ENCODE measurements around the gene LCP1. TPM values are rescaled to one million over a fixed set of nuclear protein-coding genes. Genes with fewer than 3 reads are reported as not detected.

The LCP1 gene
- total and polyA plus RNA-seq, 5 experiments from 2014 or later, result 391 to 1,034 (median 834) TPM

DNA sequence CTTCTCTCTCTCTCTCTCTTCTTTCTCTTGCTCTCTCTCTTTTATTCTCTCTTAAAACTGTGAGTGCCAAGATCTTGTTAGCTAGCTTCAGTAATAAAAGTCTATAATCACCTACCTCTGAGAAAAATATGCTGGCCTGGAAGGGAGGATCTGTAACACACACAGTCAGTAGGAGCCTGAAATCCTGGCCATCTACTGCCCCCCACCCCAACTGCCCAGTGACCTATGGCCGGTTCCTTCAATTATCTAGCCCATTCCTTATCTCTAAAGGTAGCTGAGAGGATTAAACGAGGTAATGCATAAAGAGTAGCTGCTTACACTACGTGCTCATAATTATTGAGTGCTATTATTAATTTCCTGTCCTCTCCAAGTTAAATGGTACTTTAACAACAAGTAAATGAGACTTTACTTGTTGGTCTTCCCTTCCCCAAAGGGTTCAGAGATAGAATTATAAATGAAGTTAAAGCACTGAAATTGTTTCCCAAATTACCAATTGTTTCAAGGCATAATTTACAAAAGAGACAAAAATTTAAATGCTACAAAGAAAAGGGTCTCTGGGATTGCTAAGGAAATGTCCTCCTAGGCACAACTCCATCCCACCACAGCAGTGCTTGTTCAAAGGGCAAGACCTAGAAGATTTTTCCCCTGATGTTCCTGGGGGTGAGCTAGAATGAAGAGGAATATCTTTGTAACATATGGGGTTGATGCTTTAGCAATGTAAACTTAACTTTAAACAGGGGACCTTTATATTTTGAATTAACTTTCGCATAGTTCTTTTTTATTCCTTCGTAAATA lies 1.8 kb downstream of the LCP1 start:
- Mint-ChIP-seq H3K27ac (peak overlapping the region; percentile 83 to 97 (median 94)), H3K27me3 (no peaks in the 10 kb centered on the region), H3K4me3 (peak overlapping the region; percentile 75 to 97 (median 95)), H3K36me3 (peaks cover 0 to 23% (median 5%) of the 10 kb centered on the region in 3 donors), H3K4me1 (peaks cover 45 to 80% (median 71%) of the 10 kb centered on the region in 4 donors), H3K9me3 (no peaks in the 10 kb centered on the region)
- DNase-seq (no peak), ATAC-seq (no peak)
- POLR2A ChIA-PET, result interaction anchor here (0.5 to 10.0 kb wide), 5 partner anchors 12 to 152 kb away, joined by 4 to 142 read pairs (median 5); no protein-coding TSS in a partner anchor

DNA sequence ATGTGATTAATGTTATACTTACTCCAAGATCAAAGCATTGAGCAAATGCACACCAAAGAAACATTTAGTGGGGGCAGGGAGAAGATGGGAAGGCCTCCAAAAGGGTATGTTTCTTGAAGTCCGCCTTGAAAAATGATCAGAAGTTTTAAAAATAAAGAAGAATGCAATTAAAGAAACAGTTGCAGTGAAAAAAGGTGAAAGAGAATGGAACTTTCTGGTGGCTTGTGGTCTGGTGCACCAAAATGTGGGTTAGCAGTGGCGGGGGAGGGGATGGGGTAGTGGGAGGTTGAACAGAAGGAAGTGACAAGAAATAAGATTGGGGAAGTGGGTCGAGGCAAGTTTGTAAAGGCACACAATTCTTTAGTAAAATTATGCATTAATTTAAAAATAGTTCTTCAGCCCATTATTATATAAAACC lies 2.5 kb downstream of the LCP1 start:
- DNase-seq, result peak; percentile 44 to 88 (median 72)
- H3K9me3 Mint-ChIP-seq, result no peaks in the 10 kb centered on the region
- H3K36me3 Mint-ChIP-seq, result peaks cover 0 to 26% (median 5%) of the 10 kb centered on the region in 3 donors
- H3K27me3 Mint-ChIP-seq, result no peaks in the 10 kb centered on the region
- peaks cover 42 to 80% (median 71%) of the 10 kb centered on the region in 4 donors for H3K4me1 Mint-ChIP-seq
- peak overlapping the region; percentile 75 to 97 (median 95) for H3K4me3 Mint-ChIP-seq
- peak; percentile 21 to 22 for ATAC-seq
- POLR2A ChIA-PET, result interaction anchor here (0.5 to 10.0 kb wide), 7 partner anchors 11 to 153 kb away, joined by 3 to 142 read pairs (median 5); partner anchors contain the start of gene LRRC63
- peak overlapping the region; percentile 78 to 97 (median 92) for H3K27ac Mint-ChIP-seq

DNA sequence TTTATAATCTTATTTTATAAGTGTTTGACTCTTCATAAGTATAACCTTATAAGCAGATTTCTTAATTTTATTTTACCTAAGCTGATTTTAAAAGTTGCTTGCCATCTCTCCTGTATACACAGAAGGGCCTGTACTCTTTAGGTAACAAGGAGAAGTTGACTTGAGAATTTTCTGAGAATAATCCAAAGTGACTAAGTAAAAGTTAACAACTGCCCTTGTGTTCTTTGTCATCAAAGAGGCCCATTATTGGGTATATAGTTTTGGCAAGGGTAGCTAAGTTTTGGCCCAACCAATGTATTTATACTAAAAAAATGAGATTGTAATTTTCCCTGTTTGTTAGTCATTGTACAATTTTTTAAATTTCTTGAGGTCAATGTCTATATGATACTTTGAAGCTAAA lies 3.2 kb downstream of the LCP1 start:
- no peak for ATAC-seq
- H3K9me3 Mint-ChIP-seq, result no peaks in the 10 kb centered on the region
- no peak for DNase-seq
- peaks cover 37 to 80% (median 70%) of the 10 kb centered on the region in 4 donors for H3K4me1 Mint-ChIP-seq
- no peaks in the 10 kb centered on the region for H3K27me3 Mint-ChIP-seq
- peak overlapping the region; percentile 75 to 97 (median 95) for H3K4me3 Mint-ChIP-seq
- H3K27ac Mint-ChIP-seq, result peak overlapping the region; percentile 78 to 97 (median 92)
- peaks cover 0 to 30% (median 5%) of the 10 kb centered on the region in 3 donors for H3K36me3 Mint-ChIP-seq
- POLR2A ChIA-PET, result interaction anchor here (0.8 to 10.0 kb wide), 5 partner anchors 11 to 143 kb away, joined by 3 to 142 read pairs (median 5); partner anchors contain the start of gene LRRC63

DNA sequence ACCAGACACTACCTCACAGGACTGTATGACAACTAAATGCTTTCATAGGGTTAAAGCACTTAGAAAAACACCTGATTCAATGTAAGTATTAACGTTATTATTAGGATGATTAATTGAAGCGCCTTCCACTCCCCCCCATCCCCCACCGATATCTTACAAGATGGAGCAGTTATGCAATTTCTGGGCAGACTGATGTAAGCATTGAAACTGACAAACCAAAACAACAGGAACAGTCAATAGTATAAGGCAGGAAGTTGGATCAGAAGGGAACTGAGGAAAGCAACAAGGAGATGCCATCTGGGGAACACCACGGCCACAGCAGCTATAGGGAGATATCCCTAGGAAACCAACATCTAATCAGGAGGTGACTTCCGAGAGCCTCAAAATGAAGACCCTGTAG lies 3.8 kb downstream of the LCP1 start:
- Mint-ChIP-seq H3K27ac (peak overlapping the region; percentile 89 to 99 (median 94)), H3K4me1 (peaks cover 38 to 80% (median 70%) of the 10 kb centered on the region in 4 donors), H3K9me3 (no peaks in the 10 kb centered on the region), H3K27me3 (no peaks in the 10 kb centered on the region), H3K36me3 (peaks cover 0 to 37% (median 5%) of the 10 kb centered on the region in 3 donors), H3K4me3 (peak overlapping the region; percentile 75 to 97 (median 88))
- ATAC-seq (no peak), DNase-seq (no peak)
- POLR2A ChIA-PET, result interaction anchor here (1.0 to 10.0 kb wide), 3 partner anchors 10 to 113 kb away, joined by 3 to 142 read pairs (median 5); partner anchors contain the start of gene LRRC63

DNA sequence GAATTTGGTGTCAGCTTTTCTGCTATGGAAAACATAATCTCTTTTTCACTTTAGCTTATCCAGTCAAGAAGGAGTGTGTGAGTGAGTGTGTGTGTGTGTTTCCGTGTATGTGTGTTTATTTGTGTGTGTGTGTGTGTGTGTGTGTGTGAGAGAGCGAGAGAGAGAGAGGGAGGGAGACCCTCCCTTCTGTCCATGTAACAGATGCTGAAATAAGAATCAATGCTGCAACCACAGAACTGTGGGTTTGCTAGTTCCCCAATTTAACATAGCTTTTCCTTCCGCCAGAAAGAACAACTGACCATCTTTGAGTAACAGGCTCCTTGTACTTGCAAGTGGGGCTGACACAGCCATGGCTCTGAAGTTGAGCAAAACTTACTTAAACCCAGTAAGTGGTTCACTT lies 5.2 kb downstream of the LCP1 start:
- Mint-ChIP-seq H3K9me3 (no peaks in the 10 kb centered on the region), H3K27me3 (no peaks in the 10 kb centered on the region), H3K4me3 (peak overlapping the region; percentile 75 to 97 (median 88)), H3K36me3 (peaks cover 0 to 38% (median 5%) of the 10 kb centered on the region in 3 donors), H3K27ac (peak overlapping the region; percentile 89 to 99 (median 94)), H3K4me1 (peaks cover 48 to 82% (median 72%) of the 10 kb centered on the region in 4 donors)
- DNase-seq, result no peak
- no peak for ATAC-seq
- POLR2A ChIA-PET, result interaction anchor here (0.8 to 10.0 kb wide), 7 partner anchors 9 to 145 kb away, joined by 3 to 142 read pairs (median 3); no protein-coding TSS in a partner anchor

DNA sequence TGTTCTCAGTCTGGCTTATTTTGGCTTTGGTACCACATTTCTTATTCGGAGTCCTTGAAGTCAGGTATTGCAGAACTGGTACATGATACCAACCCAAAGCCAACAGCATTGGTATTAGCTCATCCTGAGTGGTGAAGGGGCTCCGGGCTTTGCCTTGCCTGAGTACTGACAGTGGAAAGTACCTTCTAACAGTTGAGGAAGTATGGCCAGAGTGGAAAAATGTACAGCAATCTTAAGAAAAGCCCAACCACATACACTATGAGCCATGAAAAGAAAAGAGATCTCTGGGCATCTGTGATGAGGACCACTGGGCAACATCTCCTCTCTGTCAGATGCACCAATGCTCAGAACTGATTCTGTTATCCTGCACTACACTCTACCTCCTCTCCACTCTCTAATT lies 8.3 kb downstream of the LCP1 start:
- Mint-ChIP-seq H3K4me1 (peaks cover 63 to 98% (median 96%) of the 10 kb centered on the region in 4 donors), H3K36me3 (peaks cover 0 to 51% (median 5%) of the 10 kb centered on the region in 3 donors), H3K27ac (peak overlapping the region; percentile 89 to 99 (median 96)), H3K4me3 (peak overlapping the region; percentile 19 to 96 (median 79)), H3K9me3 (no peaks in the 10 kb centered on the region), H3K27me3 (no peaks in the 10 kb centered on the region)
- DNase-seq (no peak), ATAC-seq (peak in 1 of 2 donors; percentile 12)
- POLR2A ChIA-PET, result interaction anchor here (1.3 to 11.0 kb wide), 4 partner anchors 5 to 132 kb away, joined by 3 to 142 read pairs (median 6); partner anchors contain the start of gene LCP1

DNA sequence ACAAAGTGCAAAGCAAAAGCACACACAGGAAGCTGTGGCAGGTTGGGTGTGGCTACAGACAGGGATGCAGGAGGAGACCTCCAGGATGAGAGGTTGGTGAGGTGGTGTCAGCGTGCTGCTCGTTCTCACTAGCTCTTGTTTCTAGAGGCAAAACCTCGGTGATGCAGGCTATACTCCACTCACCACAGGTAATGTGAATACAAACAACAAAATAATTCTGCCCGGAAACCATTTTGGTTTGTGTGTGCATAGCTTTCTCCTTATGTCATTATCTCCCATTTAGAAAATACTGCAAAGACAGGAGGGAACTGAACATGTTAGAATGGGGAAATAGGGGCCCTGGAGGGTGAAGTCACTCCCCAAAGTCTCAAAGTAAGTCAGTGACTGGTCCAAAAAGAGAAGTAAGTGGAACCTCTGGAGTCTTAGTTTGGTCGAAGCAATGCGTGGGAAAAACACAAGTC lies 9.4 kb downstream of the LCP1 start:
- peak in 9 of 10 donors; percentile 42 to 87 (median 68) for DNase-seq
- Mint-ChIP-seq H3K9me3 (no peaks in the 10 kb centered on the region), H3K36me3 (peaks cover 0 to 53% (median 0%) of the 10 kb centered on the region in 3 donors), H3K27me3 (no peaks in the 10 kb centered on the region), H3K27ac (peak overlapping the region; percentile 89 to 99 (median 96)), H3K4me3 (peak overlapping the region; percentile 58 to 96 (median 82)), H3K4me1 (peaks cover 63 to 99% (median 97%) of the 10 kb centered on the region in 4 donors)
- ATAC-seq, result peak; percentile 71 to 83
- POLR2A ChIA-PET, result interaction anchor here (0.7 to 11.0 kb wide), 12 partner anchors 6 to 149 kb away, joined by 3 to 142 read pairs (median 4); partner anchors contain the start of genes LCP1 and ZC3H13

DNA sequence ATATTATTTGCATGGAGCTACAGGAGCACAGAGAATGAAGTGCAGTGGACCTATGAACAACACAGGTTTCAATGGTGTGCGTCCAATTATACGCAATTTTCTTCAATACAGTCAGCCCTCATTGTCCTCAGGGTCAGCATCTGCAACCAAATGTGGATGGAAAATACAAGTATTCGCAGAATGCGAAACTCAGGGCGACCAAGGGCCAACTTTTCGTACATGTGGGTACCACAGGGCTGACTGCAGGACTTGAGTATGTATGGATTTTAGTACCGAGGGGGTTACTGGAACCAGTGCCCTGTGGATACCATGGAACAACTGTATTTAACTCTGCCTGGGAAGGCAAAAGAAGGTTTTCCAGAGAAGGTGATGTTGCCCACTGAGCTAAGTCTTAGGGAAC lies 10.2 kb downstream of the LCP1 start:
- no peaks in the 10 kb centered on the region for H3K9me3 Mint-ChIP-seq
- peaks cover 0 to 51% (median 0%) of the 10 kb centered on the region in 3 donors for H3K36me3 Mint-ChIP-seq
- no peaks in the 10 kb centered on the region for H3K27me3 Mint-ChIP-seq
- DNase-seq, result no peak
- H3K27ac Mint-ChIP-seq, result peak overlapping the region; percentile 89 to 99 (median 96)
- POLR2A ChIA-PET, result interaction anchor here (1.2 to 11.0 kb wide), 6 partner anchors 7 to 149 kb away, joined by 3 to 142 read pairs (median 16); partner anchors contain the start of gene LCP1
- peaks cover 62 to 100% (median 97%) of the 10 kb centered on the region in 4 donors for H3K4me1 Mint-ChIP-seq
- H3K4me3 Mint-ChIP-seq, result peak overlapping the region in 9 of 10 donors; percentile 58 to 96 (median 81)
- no peak for ATAC-seq

DNA sequence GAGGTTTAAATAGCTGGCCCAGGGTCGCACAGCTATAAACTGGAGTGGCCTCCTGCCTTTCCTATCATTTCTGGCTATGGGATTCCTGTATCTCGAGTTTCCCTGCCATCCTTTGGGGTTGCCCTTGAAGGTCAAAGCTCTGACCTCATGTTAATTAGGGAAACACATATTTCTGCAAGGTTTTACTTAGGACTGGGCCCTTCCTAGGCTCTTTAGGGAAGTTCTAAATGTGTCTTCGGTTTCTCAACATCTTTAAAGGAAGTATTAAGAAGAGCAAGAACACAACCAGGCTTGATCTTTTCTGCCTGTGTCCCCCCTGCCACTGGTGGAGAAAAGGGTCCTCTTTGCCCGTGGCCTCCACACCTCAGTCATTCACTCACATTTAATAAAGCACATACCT lies 10.8 kb downstream of the LCP1 start:
- no peaks in the 10 kb centered on the region for H3K27me3 Mint-ChIP-seq
- H3K4me3 Mint-ChIP-seq, result peak overlapping the region; percentile 59 to 96 (median 78)
- ATAC-seq (no peak), DNase-seq (no peak)
- H3K27ac Mint-ChIP-seq, result peak overlapping the region; percentile 89 to 99 (median 96)
- peaks cover 0 to 52% (median 0%) of the 10 kb centered on the region in 3 donors for H3K36me3 Mint-ChIP-seq
- POLR2A ChIA-PET, result interaction anchor here (1.0 to 11.0 kb wide), 6 partner anchors 8 to 150 kb away, joined by 3 to 142 read pairs (median 16); partner anchors contain the start of gene LCP1
- no peaks in the 10 kb centered on the region for H3K9me3 Mint-ChIP-seq
- peaks cover 62 to 100% (median 96%) of the 10 kb centered on the region in 4 donors for H3K4me1 Mint-ChIP-seq

DNA sequence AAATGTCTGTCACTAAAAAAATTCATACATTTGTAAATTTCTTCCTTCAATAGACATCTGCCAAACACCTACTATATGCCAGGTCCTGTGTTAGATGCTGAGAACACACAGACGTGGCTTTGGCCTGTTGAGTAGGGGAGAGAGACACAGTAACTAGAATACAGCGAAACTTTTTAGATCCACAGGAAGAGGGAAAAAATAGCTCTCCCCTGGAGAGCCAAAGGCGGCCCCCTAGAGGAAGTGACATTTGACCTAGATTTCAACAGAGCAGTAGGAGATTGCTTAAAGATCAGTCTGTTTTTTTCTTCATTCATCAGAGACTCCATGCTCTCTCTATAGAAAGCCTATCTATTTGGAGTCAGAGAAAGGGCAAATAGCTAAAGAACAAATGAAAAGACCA lies 11.3 kb downstream of the LCP1 start:
- peaks cover 63 to 99% (median 96%) of the 10 kb centered on the region in 4 donors for H3K4me1 Mint-ChIP-seq
- peak overlapping the region; percentile 59 to 96 (median 78) for H3K4me3 Mint-ChIP-seq
- POLR2A ChIA-PET, result interaction anchor here (1.0 to 11.0 kb wide), 6 partner anchors 8 to 150 kb away, joined by 3 to 142 read pairs (median 14); partner anchors contain the start of gene LCP1
- DNase-seq, result peak in 8 of 10 donors; percentile 29 to 67 (median 44)
- no peaks in the 10 kb centered on the region for H3K27me3 Mint-ChIP-seq
- peak; percentile 36 to 42 for ATAC-seq
- no peaks in the 10 kb centered on the region for H3K9me3 Mint-ChIP-seq
- peak overlapping the region; percentile 89 to 99 (median 96) for H3K27ac Mint-ChIP-seq
- H3K36me3 Mint-ChIP-seq, result peaks cover 0 to 51% (median 0%) of the 10 kb centered on the region in 3 donors

DNA sequence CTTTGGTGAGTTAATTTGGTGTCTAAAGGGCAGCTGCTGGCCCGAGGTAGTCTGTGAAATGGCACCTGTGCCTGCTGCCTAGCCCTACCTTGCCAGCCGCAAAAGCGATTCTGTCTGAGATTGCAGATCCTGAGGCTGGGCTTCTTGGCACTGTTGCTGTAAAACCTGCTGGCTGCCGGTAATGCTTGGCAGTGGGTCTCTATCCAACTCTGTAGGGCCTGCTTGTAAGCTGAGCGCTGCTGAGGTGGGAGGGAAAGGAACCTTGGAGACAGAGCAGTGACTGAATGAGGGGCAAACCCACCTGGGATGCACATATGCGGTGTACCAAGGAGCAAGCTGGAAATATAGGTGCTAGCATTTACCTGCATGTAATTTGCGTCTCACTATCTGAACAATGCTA lies 11.7 kb downstream of the LCP1 start:
- DNase-seq, result no peak
- Mint-ChIP-seq H3K4me1 (peaks cover 61 to 99% (median 96%) of the 10 kb centered on the region in 4 donors), H3K36me3 (peaks cover 0 to 51% (median 0%) of the 10 kb centered on the region in 3 donors), H3K4me3 (peak overlapping the region; percentile 59 to 96 (median 78)), H3K9me3 (no peaks in the 10 kb centered on the region), H3K27me3 (no peaks in the 10 kb centered on the region), H3K27ac (peak overlapping the region; percentile 89 to 99 (median 96))
- ATAC-seq, result peak in 1 of 2 donors; percentile 9
- POLR2A ChIA-PET, result interaction anchor here (1.2 to 11.0 kb wide), 6 partner anchors 9 to 151 kb away, joined by 3 to 142 read pairs (median 14); partner anchors contain the start of gene LCP1

DNA sequence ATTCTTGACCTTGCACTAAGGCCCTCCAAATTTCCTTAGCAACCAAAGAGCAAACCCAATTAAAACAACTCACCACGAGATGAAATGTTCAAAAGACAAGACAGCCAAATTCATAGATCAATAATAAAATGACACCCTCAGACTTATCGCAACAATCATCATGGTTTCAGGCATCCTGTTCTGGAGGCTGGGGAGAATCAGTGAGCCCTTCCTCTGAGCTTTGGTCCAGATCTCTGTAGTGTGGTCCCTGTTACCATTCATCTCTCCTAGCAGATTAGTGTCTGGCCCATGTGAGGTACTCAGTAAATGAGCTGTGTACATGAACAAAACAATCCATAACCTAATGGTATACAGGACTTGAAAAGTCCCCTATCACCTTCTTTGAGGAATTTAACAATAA lies 12.2 kb downstream of the LCP1 start:
- H3K9me3 Mint-ChIP-seq, result no peaks in the 10 kb centered on the region
- peak overlapping the region; percentile 59 to 96 (median 78) for H3K4me3 Mint-ChIP-seq
- H3K36me3 Mint-ChIP-seq, result peaks cover 0 to 49% (median 2%) of the 10 kb centered on the region in 3 donors
- DNase-seq (no peak), ATAC-seq (no peak)
- peak overlapping the region; percentile 89 to 99 (median 96) for H3K27ac Mint-ChIP-seq
- H3K27me3 Mint-ChIP-seq, result no peaks in the 10 kb centered on the region
- POLR2A ChIA-PET, result interaction anchor here (1.2 to 11.0 kb wide), 5 partner anchors 8 to 151 kb away, joined by 3 to 142 read pairs (median 4); partner anchors contain the start of gene LCP1
- H3K4me1 Mint-ChIP-seq, result peaks cover 58 to 97% (median 95%) of the 10 kb centered on the region in 4 donors

All from naive thymus-derived CD8-positive, alpha-beta T cell (primary cell).